ENCODE data around the gene IGFL2. TPM values are rescaled to one million over a fixed set of nuclear protein-coding genes. Genes with fewer than 3 reads are reported as not detected.

Gene IGFL2
- total and polyA plus RNA-seq, 10 of the 15 experiments (the other 5 are each of a cell fraction or from before 2014, with no cell fraction given) = 0.19 TPM; not detected in 9

GRCh38 chr19:46112527-46112926 is 35.5 kb upstream of the IGFL2 start:
- peaks cover 4% of the 10 kb centered on the region; the same call in 1 of the 2 replicates for H3K4me1 ChIP-seq (ENCODE audit: control insufficient read depth, insufficient read depth, low read length)
- no peaks in the 10 kb centered on the region for H3K9me3 ChIP-seq (replicated peaks; ENCODE audit: control insufficient read depth, insufficient read depth, low read length)
- ChIA-PET SMC1A (ENCODE audit: uncharacterized antibody, unreplicated experiment) (no interaction called here), CTCF (interaction anchor here (0.9 to 1.7 kb wide), 2 partner anchors 16 to 30 kb away, joined by 3 to 5 read pairs; no protein-coding TSS in a partner anchor), POLR2A (no interaction called here), RAD21 (ENCODE audit: unreplicated experiment) (no interaction called here)
- H3K4me2 ChIP-seq (ENCODE audit: control insufficient read depth, insufficient read depth) = no peak overlapping the region
- intact Hi-C loops (cut with micrococcal nuclease; ENCODE audit: unreplicated experiment) = no loop called here
- in situ Hi-C loops (cut with MboI) = no loop called here
- no peak overlapping the region for H3K27ac ChIP-seq (ENCODE audit: control insufficient read depth, insufficient read depth)
- TF ChIP-seq CUX1 (IDR thresholded peaks at IDR 0.05; ENCODE audit: insufficient replicate concordance, low read depth, low read length) (no peak), SRF (IDR thresholded peaks at IDR 0.05; ENCODE audit: low read depth in 2 of 2, low read length in 2 of 2) (no peak), RELA (IDR thresholded peaks at IDR 0.05; ENCODE audit: borderline replicate concordance, partially characterized antibody) (no peak), USF2 (IDR thresholded peaks at IDR 0.05; ENCODE audit: borderline replicate concordance, low read depth, low read length) (no peak), MTA3 (IDR thresholded peaks at IDR 0.05; ENCODE audit: borderline replicate concordance, low read length) (no peak), KLF5 (IDR thresholded peaks at IDR 0.05; ENCODE audit: partially characterized antibody) (no peak)
- no peak overlapping the region for H2AFZ ChIP-seq (ENCODE audit: control insufficient read depth, low read depth, low read length)
- DNase-seq (ENCODE audit: low read depth, low spot score) (no peak), FAIRE-seq (no peak), ATAC-seq (no peak)
- no peak overlapping the region for H3K9ac ChIP-seq (ENCODE audit: control insufficient read depth, insufficient read depth, low read length)
- no peak overlapping the region for H3K4me3 ChIP-seq
- H4K20me1 ChIP-seq (ENCODE audit: control insufficient read depth, insufficient read depth) = no peaks in the 10 kb centered on the region
- 0% methylated on average over 2 of the region's 2 CpGs for WGBS (ENCODE audit: insufficient coverage, insufficient replicate concordance, low lambda C conversion rate, missing lambda C conversion rate)
- no TSS peak for BruUV-seq (replicated peaks)
- H3K79me2 ChIP-seq (ENCODE audit: control insufficient read depth, insufficient read depth, low read length) = no peaks in the 10 kb centered on the region
- no peaks in the 10 kb centered on the region; a peak in 1 of 4 replicates for H3K27me3 ChIP-seq (replicated peaks in 1 of 2; ENCODE audit: control insufficient read depth in 2 of 2, insufficient read depth in 2 of 2, low read length in 1 of 2)
- no peaks in the 10 kb centered on the region for H3K36me3 ChIP-seq (ENCODE audit: control insufficient read depth in 2 of 2, insufficient read depth in 2 of 2, low read length in 1 of 2)
